Measurements from ENCODE around the gene SEC23A.
"Not testable (repeated sequence)": the region's sequence is repeated elsewhere in the genome, so short reads cannot be mapped to it uniquely, and the experiment has no call there.

Gene SEC23A

GRCh38 chr14:39091716-39092115, 11.3 kb downstream of the SEC23A start:
- DNase-seq (ENCODE audit: low read depth, low spot score), result no peak

- DNase-seq (ENCODE audit: low read depth, low spot score), result no peak
These were observed 12.4 kb downstream of the SEC23A start for GRCh38 chr14:39090548-39091111.

- no peak for DNase-seq (ENCODE audit: low read depth, low spot score)
These were observed 15.5 kb downstream of the SEC23A start for GRCh38 chr14:39087493-39087892.

GRCh38 chr14:39085933-39086332, 17.1 kb downstream of the SEC23A start:
- DNase-seq (ENCODE audit: low read depth, low spot score), result no peak

- DNase-seq (ENCODE audit: low read depth, low spot score), result no peak
These were observed 19.9 kb downstream of the SEC23A start for GRCh38 chr14:39083127-39083526.

- DNase-seq (ENCODE audit: low read depth, low spot score), result no peak
These were observed 22.1 kb downstream of the SEC23A start for GRCh38 chr14:39080886-39081285.

GRCh38 chr14:39071096-39071495, 31.9 kb downstream of the SEC23A start:
- DNase-seq (ENCODE audit: low read depth, low spot score), result no peak

GRCh38 chr14:39069923-39070322, 33.1 kb downstream of the SEC23A start:
- no peak for DNase-seq (ENCODE audit: low read depth, low spot score)

- DNase-seq (ENCODE audit: low read depth, low spot score), result not testable (repeated sequence)
These were observed 33.7 kb downstream of the SEC23A start for GRCh38 chr14:39069169-39069805.

- DNase-seq (ENCODE audit: low read depth, low spot score), result no peak
These were observed 42.1 kb downstream of the SEC23A start for GRCh38 chr14:39060818-39061437.

GRCh38 chr14:39055786-39056474, 47.1 kb downstream of the SEC23A start:
- no peak for DNase-seq (ENCODE audit: low read depth, low spot score)

- DNase-seq (ENCODE audit: low read depth, low spot score), result not testable (repeated sequence)
These were observed 50.1 kb downstream of the SEC23A start for GRCh38 chr14:39052869-39053454.

- DNase-seq (ENCODE audit: low read depth, low spot score), result no peak
These were observed 52.6 kb downstream of the SEC23A start for GRCh38 chr14:39050389-39050788.

GRCh38 chr14:39045889-39046288, 57.1 kb downstream of the SEC23A start:
- not testable (repeated sequence) for DNase-seq (ENCODE audit: low read depth, low spot score)

- no peak for DNase-seq (ENCODE audit: low read depth, low spot score)
These were observed 59.6 kb downstream of the SEC23A start for GRCh38 chr14:39043352-39043943.

GRCh38 chr14:39040529-39040928, 62.5 kb downstream of the SEC23A start:
- no peak for DNase-seq (ENCODE audit: low read depth, low spot score)

GRCh38 chr14:39038542-39038941, 64.5 kb downstream of the SEC23A start:
- no peak for DNase-seq (ENCODE audit: low read depth, low spot score)

- DNase-seq (ENCODE audit: low read depth, low spot score), result no peak
These were observed 66.3 kb downstream of the SEC23A start for GRCh38 chr14:39036760-39037159.

- no peak for DNase-seq (ENCODE audit: low read depth, low spot score)
These were observed 67.7 kb downstream of the SEC23A start for GRCh38 chr14:39035336-39035735.

GRCh38 chr14:39034481-39035296, 68.3 kb downstream of the SEC23A start:
- no peak for DNase-seq (ENCODE audit: low read depth, low spot score)

- DNase-seq (ENCODE audit: low read depth, low spot score), result no peak
These were observed 69.7 kb downstream of the SEC23A start for GRCh38 chr14:39033371-39033770.
